RWPE2 (cell line): ENCODE data around the gene STIM1.

ENCODE experiments used
- ATAC-seq: fragments of 200-7000 bp; cut with Tn5 transposase; 3 replicates; pipeline ENCODE4 v1.9.1; 2021; ENCODE audit warnings: low read depth
- DNase-seq: peaks from one replicate; pipeline ENCODE4 v3.0.0-alpha.2; 2020; ENCODE audit warnings: low spot score
- H3K27ac ChIP-seq: fragments of 450-650 bp; 2 replicates; pipeline ENCODE4 v1.5.1; 2017; ENCODE audit warnings: mild to moderate bottlenecking; ENCODE audit not compliant: poor library complexity, severe bottlenecking
- H3K27me3 ChIP-seq: fragments of 250-450 bp; sonication (Bioruptor Pico); 2 replicates; pipeline ENCODE4 v1.5.1; 2021; ENCODE audit warnings: mild to moderate bottlenecking, moderate library complexity; ENCODE audit not compliant: insufficient read depth, poor library complexity, severe bottlenecking
- H3K36me3 ChIP-seq: fragments of 250-450 bp; sonication (Bioruptor Pico); 2 replicates; pipeline ENCODE4 v1.5.1; 2020; ENCODE audit warnings: low read depth, mild to moderate bottlenecking, moderate library complexity
- H3K4me1 ChIP-seq: fragments of 250-450 bp; sonication (Bioruptor Pico); 2 replicates; pipeline ENCODE4 v1.5.1; 2021; ENCODE audit warnings: mild to moderate bottlenecking, moderate library complexity; ENCODE audit not compliant: insufficient read depth, poor library complexity, severe bottlenecking
- H3K4me3 ChIP-seq: fragments of 250-450 bp; sonication (Bioruptor Pico); 2 replicates; pipeline ENCODE4 v1.5.1; 2021; ENCODE audit warnings: mild to moderate bottlenecking, moderate library complexity; ENCODE audit not compliant: severe bottlenecking
- H3K9me3 ChIP-seq: fragments of 250-450 bp; sonication (Bioruptor Pico); 2 replicates; pipeline ENCODE4 v1.5.1; 2021; ENCODE audit warnings: mild to moderate bottlenecking, moderate library complexity; ENCODE audit not compliant: severe bottlenecking
- CTCF ChIP-seq: fragments of 450-650 bp; IDR thresholded peaks from one replicate; pipeline ENCODE4 v1.5.1; 2017; ENCODE audit warnings: mild to moderate bottlenecking, moderate library complexity; ENCODE audit not compliant: poor library complexity, severe bottlenecking

The STIM1 gene

GRCh38 chr11:3830088-3830487 is 25.4 kb upstream of the STIM1 start:
- ATAC-seq, result no peak

GRCh38 chr11:3830730-3831129 is 24.7 kb upstream of the STIM1 start:
- no peaks in the 10 kb centered on the region for H3K27me3 ChIP-seq
- peaks cover 49% of the 10 kb centered on the region for H3K36me3 ChIP-seq
- H3K4me1 ChIP-seq, result no peaks in the 10 kb centered on the region
- ATAC-seq, result no peak
- DNase-seq, result no peak
- H3K27ac ChIP-seq, result no peak overlapping the region
- H3K9me3 ChIP-seq, result no peaks in the 10 kb centered on the region
- no peak for TF ChIP-seq CTCF
- no peak overlapping the region for H3K4me3 ChIP-seq

More at GRCh38 chr11:3830088-3830487, 25.4 kb upstream of the STIM1 start:
- Histone ChIP-seq H3K4me1 (no peaks in the 10 kb centered on the region), H3K27ac (no peak overlapping the region), H3K27me3 (no peaks in the 10 kb centered on the region), H3K9me3 (no peaks in the 10 kb centered on the region), H3K36me3 (peaks cover 49% of the 10 kb centered on the region), H3K4me3 (no peak overlapping the region)
- TF ChIP-seq CTCF, result no peak
- DNase-seq, result no peak

GRCh38 chr11:3831378-3832239 is 23.9 kb upstream of the STIM1 start:
- no peak for ATAC-seq
- Histone ChIP-seq H3K4me1 (no peaks in the 10 kb centered on the region), H3K4me3 (no peak overlapping the region), H3K36me3 (peaks cover 49% of the 10 kb centered on the region), H3K27me3 (no peaks in the 10 kb centered on the region), H3K9me3 (no peaks in the 10 kb centered on the region), H3K27ac (no peak overlapping the region)
- no peak for DNase-seq
- no peak for TF ChIP-seq CTCF

GRCh38 chr11:3832816-3833215 is 22.6 kb upstream of the STIM1 start:
- no peak for DNase-seq
- H3K4me1 ChIP-seq, result no peaks in the 10 kb centered on the region
- H3K27ac ChIP-seq, result no peak overlapping the region
- no peaks in the 10 kb centered on the region for H3K27me3 ChIP-seq
- TF ChIP-seq CTCF, result no peak
- ATAC-seq, result no peak
- H3K4me3 ChIP-seq, result no peak overlapping the region
- peaks cover 40% of the 10 kb centered on the region for H3K36me3 ChIP-seq
- no peaks in the 10 kb centered on the region for H3K9me3 ChIP-seq

GRCh38 chr11:3833449-3833848 is 22.0 kb upstream of the STIM1 start:
- Histone ChIP-seq H3K9me3 (no peaks in the 10 kb centered on the region), H3K27me3 (no peaks in the 10 kb centered on the region), H3K36me3 (peaks cover 45% of the 10 kb centered on the region), H3K4me3 (no peak overlapping the region), H3K4me1 (no peaks in the 10 kb centered on the region), H3K27ac (no peak overlapping the region)
- no peak for TF ChIP-seq CTCF
- ATAC-seq (no peak), DNase-seq (no peak)
